ENCODE data around the gene COL28A1. TPM values are rescaled to one million over a fixed set of nuclear protein-coding genes. Genes with fewer than 3 reads are reported as not detected.
A peak's percentile ranks its signal among the peaks of the same experiment; 100 is the strongest.

Gene COL28A1
- total RNA-seq, 1 donor from 2014 or later: 1.8 TPM

DNA sequence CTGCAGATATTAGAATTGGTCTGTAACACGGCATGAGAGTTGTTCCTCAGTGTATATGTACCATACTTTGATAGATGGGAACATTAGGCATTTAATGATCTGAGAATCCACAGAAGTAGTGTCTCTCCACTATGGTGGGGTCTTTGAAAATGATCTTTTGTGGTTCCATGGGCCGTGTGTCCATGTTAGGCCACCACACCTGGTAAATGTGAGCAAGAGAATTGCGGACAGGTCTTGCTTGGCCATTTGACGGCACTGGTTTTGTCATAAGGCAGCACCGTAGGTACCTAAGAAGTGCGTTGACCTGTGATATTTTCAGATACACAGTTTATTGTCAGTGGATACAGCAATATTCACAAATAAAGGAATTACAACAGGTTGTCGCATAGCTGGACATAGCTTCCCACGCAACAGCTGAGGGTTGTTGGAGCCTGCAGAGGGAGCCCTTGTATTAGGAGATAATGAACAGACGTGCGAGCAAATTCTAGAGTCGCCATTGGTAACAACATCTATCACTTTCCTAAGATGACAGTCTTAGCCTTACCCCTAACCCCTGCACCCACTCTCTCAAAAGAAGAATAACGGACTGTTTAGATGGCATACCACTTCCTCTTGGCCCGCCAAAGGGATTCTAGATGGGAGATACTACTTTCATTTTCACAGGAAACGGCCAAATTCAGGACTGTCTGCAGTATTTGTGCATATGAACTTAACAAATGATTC, 111.4 kb downstream of the COL28A1 start:
- H3K27me3 Mint-ChIP-seq (ENCODE audit: low read depth): peaks cover 2% of the 10 kb centered on the region
- H3K27ac Mint-ChIP-seq: no peak overlapping the region
- H3K4me3 Mint-ChIP-seq: peak overlapping the region; percentile 64
- DNase-seq (ENCODE audit: low spot score in 2 of 2, unreplicated experiment in 2 of 2): peak in 1 of 2 experiments; percentile 46
- H3K4me1 Mint-ChIP-seq: no peaks in the 10 kb centered on the region
- H3K9me3 Mint-ChIP-seq: no peaks in the 10 kb centered on the region
- TF ChIP-seq CTCF (IDR thresholded peaks at IDR 0.05; ENCODE audit: unreplicated experiment): peak; percentile 29
- H3K36me3 Mint-ChIP-seq: no peaks in the 10 kb centered on the region

GRCh38 chr7:7422641-7423040, 113.0 kb downstream of the COL28A1 start:
- no peaks in the 10 kb centered on the region for H3K9me3 Mint-ChIP-seq
- no peaks in the 10 kb centered on the region for H3K36me3 Mint-ChIP-seq
- DNase-seq (ENCODE audit: low spot score in 2 of 2, unreplicated experiment in 2 of 2): no peak
- no peak for TF ChIP-seq CTCF (IDR thresholded peaks at IDR 0.05; ENCODE audit: unreplicated experiment)
- no peak overlapping the region for H3K27ac Mint-ChIP-seq
- H3K27me3 Mint-ChIP-seq (ENCODE audit: low read depth): peaks cover 2% of the 10 kb centered on the region
- H3K4me3 Mint-ChIP-seq: no peak overlapping the region
- H3K4me1 Mint-ChIP-seq: no peaks in the 10 kb centered on the region

DNA sequence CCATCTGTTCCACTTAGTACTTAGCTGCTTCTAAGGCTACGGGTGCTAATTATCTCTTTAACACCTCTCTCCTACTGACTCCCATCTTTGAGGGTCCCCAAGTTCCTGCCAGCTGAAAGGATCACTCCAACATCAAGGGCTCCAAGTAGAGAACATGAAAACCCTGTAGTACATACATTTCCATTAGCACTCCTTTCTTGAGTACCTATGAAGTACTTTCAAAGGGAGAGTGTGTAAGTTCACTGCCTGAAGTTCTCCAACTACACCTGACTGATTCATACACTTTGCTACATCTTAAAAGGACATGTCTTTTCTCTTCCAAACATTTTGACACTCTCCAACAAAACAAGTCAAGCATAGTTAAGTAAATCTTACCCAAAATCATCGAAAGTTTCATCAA, 113.8 kb downstream of the COL28A1 start:
- Mint-ChIP-seq H3K9me3 (no peaks in the 10 kb centered on the region), H3K27me3 (ENCODE audit: low read depth) (peaks cover 2% of the 10 kb centered on the region), H3K4me1 (no peaks in the 10 kb centered on the region), H3K36me3 (no peaks in the 10 kb centered on the region), H3K4me3 (no peak overlapping the region), H3K27ac (no peak overlapping the region)
- TF ChIP-seq CTCF (IDR thresholded peaks at IDR 0.05; ENCODE audit: unreplicated experiment): no peak
- no peak for DNase-seq (ENCODE audit: low spot score in 2 of 2, unreplicated experiment in 2 of 2)

DNA sequence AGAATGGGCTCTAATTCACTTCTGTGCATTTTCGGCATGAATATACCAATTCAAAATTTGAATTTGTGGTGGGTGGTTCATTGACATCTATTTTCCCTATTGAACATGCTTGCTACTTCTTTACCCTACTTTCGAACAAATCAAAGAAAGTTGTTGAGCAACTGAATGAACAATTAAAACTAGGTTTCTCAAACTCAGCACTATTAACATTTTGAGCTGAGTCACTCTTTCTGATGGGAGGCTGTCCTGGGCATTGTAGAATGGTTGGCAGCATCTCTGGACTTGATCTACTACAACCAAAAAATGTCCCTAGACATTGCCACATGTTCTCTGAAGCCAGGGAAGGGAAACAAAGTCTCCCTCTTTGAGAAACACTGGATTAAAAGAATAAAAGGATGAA, 116.7 kb downstream of the COL28A1 start:
- Mint-ChIP-seq H3K27me3 (ENCODE audit: low read depth) (peaks cover 2% of the 10 kb centered on the region), H3K4me3 (no peak overlapping the region), H3K36me3 (no peaks in the 10 kb centered on the region), H3K4me1 (no peaks in the 10 kb centered on the region), H3K27ac (no peak overlapping the region), H3K9me3 (no peaks in the 10 kb centered on the region)
- no peak for TF ChIP-seq CTCF (IDR thresholded peaks at IDR 0.05; ENCODE audit: unreplicated experiment)
- no peak for DNase-seq (ENCODE audit: low spot score in 2 of 2, unreplicated experiment in 2 of 2)

DNA sequence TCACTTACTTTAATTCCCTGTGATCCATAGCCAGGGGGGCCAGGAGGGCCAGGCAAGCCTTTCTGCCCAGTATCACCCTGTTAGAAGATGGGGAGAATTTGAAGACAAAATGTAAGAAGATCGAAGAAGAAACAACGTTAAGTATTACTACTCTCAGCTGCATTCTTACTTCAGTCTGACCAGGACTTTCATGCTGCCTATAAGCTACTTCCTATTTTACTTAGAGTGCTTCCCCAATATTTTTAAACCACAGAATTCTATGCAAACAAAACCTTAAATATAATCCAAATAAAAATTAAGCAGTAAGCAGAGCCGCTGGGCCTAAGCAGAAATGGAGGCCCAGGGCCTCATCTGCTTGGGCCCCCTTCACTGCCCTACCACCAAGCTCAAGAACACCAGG, 117.8 kb downstream of the COL28A1 start:
- no peak overlapping the region for H3K27ac Mint-ChIP-seq
- peaks cover 2% of the 10 kb centered on the region for H3K27me3 Mint-ChIP-seq (ENCODE audit: low read depth)
- DNase-seq (ENCODE audit: low spot score in 2 of 2, unreplicated experiment in 2 of 2): no peak
- H3K4me1 Mint-ChIP-seq: no peaks in the 10 kb centered on the region
- H3K4me3 Mint-ChIP-seq: no peak overlapping the region
- H3K9me3 Mint-ChIP-seq: no peaks in the 10 kb centered on the region
- TF ChIP-seq CTCF (IDR thresholded peaks at IDR 0.05; ENCODE audit: unreplicated experiment): no peak
- no peaks in the 10 kb centered on the region for H3K36me3 Mint-ChIP-seq
